OCI-LY1 (cell line): ENCODE results near the gene OSR1.

Source experiments
- EZH2 ChIP-seq: fragments of 200-600 bp; sonication (generic), shearing (Covaris generic); IDR thresholded peaks from 2 replicates; pipeline ENCODE4 v1.8.0; 2017; ENCODE audit warnings: borderline replicate concordance, mixed run types, mild to moderate bottlenecking, antibody characterized with exemption, low read length, moderate library complexity, mixed read lengths
- TF ChIP-seq, protein P1 (sequence below): fragments of 200-600 bp; sonication (generic), shearing (Covaris generic); IDR thresholded peaks from 2 replicates; pipeline ENCODE4 v1.5.1; 2017; ENCODE audit warnings: mild to moderate bottlenecking, antibody characterized with exemption, low read length, moderate library complexity, mixed read lengths

DNA sequence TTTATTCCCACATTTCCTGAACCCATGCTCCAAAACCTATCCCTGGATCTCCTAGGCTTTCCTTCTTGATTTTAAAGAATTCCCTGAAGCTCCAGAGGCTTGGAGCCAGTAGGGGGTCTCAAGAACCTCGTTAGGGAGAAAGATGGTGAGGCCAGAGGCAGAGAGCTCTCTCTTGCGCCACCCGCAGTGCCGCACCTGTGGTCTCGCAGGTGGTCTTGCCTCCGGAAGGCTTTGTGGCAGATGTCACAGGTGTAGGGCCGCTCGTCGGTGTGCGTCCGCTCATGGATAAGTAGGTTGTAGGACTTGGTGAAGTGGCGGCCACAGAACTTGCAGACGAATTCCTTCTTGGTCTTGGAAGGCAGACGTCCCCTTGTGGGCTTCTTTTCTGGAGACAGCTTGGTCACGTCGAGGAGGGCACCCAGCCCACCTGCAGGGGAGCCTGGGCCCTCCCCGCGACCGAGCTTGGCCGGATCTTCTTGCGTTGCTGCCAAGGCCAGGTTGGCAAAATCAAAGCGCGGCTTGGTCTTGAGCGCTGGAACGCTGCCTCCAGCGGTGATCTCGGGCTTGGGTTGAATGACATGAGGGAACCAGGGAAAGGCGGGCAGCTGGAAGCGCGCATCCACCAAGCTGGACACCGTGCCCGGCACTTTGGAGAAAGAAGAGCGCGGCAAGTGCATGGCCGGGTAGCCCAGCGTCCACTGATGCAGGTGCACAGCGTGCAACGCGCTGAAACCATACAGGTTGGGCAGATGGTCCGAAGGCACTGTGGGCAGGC, 5.3 kb downstream of the OSR1 start:
- TF ChIP-seq, protein P1, sequence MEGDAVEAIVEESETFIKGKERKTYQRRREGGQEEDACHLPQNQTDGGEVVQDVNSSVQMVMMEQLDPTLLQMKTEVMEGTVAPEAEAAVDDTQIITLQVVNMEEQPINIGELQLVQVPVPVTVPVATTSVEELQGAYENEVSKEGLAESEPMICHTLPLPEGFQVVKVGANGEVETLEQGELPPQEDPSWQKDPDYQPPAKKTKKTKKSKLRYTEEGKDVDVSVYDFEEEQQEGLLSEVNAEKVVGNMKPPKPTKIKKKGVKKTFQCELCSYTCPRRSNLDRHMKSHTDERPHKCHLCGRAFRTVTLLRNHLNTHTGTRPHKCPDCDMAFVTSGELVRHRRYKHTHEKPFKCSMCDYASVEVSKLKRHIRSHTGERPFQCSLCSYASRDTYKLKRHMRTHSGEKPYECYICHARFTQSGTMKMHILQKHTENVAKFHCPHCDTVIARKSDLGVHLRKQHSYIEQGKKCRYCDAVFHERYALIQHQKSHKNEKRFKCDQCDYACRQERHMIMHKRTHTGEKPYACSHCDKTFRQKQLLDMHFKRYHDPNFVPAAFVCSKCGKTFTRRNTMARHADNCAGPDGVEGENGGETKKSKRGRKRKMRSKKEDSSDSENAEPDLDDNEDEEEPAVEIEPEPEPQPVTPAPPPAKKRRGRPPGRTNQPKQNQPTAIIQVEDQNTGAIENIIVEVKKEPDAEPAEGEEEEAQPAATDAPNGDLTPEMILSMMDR: no peak
- no peak for TF ChIP-seq EZH2
